Activated CD8-positive, alpha-beta memory T cell treated with anti-CD3 and anti-CD28 coated beads for 48 hours (primary cell): ENCODE measurements around the gene BMPR2.
"Not testable (repeated sequence)": the region's sequence is repeated elsewhere in the genome, so short reads cannot be mapped to it uniquely, and the experiment has no call there.

Source experiments
- DNase-seq, 3 experiments: peaks; one replicate each; pipeline ENCODE4 v3.0.0-alpha.2; 2020; ENCODE audit warnings: low read depth in 2 of 3, low spot score in 2 of 3

The BMPR2 gene

GRCh38 chr2:202444000-202444399, 67.9 kb downstream of the BMPR2 start:
- no peak for DNase-seq

DNA sequence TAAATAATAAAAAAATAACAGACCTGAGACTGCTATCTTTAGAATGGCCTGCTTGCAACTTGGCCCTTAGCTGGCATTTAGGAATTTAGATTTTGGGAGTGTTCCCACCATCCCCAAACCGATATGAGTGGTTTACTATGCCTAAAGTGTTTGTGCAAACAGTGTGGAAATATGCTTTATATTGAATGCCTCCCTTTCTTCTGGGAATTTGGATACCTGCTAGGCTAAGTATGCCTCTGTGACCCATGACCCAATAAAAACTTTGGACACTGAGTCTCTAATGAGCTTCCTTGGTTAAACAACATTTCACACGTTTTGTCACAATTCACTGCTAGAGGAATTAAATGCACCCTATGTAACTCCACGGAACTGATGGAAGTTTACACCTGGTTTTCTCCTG, 73.2 kb downstream of the BMPR2 start:
- no peak for DNase-seq

DNA sequence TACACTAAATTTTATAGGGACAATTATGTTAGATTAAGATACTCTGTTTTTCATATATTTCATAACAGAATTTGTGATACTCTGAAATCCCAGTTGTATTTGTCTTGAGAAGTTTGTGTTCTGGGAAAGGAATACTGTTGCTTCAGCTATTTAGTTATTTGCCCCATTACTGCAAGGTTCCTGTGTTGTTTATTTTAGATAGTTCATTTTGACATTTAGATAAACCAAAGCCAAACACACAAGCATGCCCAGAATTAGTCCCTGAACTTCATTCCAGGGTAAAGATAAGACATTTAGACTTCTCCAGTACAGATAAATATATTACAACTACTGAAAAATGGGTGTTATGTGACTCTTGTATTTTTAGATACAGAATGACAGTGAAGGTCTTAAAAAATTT, 74.7 kb downstream of the BMPR2 start:
- DNase-seq = no peak

GRCh38 chr2:202452744-202453143, 76.6 kb downstream of the BMPR2 start:
- DNase-seq = no peak

- DNase-seq = no peak
Measured at GRCh38 chr2:202454536-202454935, 78.4 kb downstream of the BMPR2 start.

- DNase-seq = no peak
Measured at GRCh38 chr2:202455114-202455513, 79.0 kb downstream of the BMPR2 start.

DNA sequence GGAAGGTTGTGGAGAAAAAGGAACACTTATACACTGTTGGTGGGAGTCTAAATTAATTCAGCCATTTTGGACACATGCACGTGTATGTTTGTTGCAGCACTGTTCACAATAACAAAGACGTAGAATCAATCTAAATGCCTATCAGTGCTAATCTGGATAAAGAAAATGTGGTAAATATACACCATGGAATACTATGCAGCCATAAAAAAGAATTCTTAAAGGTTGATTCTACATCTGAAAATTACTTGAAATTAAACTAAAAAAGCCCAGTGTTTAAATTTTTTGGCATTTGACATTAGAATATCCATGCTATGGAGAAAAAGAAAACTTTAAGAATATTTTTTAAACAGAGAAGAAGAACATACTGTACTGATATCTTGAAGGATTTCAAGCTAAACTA, 84.0 kb downstream of the BMPR2 start:
- no peak for DNase-seq

DNA sequence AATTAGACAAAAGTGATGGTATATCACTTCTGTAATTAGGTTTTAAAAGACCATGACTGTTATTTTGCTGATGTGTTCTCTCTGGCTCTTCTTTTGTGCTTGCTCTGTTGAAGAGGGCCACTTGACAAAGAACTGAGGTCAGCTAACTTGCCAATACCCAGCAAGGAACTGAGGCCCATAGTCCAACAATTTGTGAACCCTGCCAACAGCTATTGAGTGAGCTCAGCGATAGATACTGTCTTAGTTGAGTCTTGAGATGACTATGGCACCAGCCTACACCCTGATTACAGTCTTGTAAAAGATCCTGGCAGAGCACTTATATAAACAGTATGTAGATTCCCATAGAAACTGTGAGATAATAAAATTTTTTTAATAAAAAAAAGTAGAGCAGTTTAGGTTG, 103.0 kb downstream of the BMPR2 start:
- no peak for DNase-seq

GRCh38 chr2:202479610-202480009, 103.5 kb downstream of the BMPR2 start:
- no peak for DNase-seq

- DNase-seq = no peak
Measured at GRCh38 chr2:202486351-202486750, 110.2 kb downstream of the BMPR2 start.

DNA sequence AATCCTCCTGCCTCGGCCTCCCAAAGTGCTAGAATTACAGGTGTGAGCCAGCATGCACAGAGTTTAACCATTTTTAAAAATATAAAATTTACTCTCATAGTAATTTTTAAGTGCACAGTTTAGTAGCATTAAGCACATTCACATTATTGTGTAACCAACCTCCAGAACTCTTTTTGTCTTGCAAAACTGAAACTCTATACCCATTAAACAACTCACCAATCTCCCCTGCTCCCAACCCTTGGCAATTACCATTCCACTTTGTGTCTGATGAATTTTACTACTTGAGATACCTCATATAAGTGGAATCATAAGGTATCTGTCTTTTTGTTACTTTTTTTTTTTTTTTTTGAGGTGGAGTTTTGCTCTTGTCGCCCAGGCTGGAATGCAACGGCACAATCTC, 112.5 kb downstream of the BMPR2 start:
- no peak for DNase-seq

DNA sequence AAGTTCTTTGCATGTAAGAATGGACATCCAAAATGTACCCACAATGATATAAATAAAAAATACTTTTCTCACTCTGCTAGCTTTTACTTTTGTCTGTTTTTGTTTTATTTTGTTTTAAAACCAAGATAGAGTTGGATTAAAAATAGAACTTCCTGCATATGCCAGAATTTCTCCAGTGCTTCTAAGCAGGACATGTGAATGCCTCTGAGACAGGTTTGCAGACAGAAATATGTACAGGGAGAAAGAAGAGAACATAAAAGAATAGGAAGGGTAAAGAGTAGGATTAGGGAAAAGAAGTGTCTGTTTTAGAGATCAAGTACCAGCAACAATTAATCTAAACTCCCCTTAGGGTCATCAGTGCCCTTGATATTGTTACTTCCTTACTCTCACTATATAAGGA, 114.4 kb downstream of the BMPR2 start:
- no peak for DNase-seq

DNA sequence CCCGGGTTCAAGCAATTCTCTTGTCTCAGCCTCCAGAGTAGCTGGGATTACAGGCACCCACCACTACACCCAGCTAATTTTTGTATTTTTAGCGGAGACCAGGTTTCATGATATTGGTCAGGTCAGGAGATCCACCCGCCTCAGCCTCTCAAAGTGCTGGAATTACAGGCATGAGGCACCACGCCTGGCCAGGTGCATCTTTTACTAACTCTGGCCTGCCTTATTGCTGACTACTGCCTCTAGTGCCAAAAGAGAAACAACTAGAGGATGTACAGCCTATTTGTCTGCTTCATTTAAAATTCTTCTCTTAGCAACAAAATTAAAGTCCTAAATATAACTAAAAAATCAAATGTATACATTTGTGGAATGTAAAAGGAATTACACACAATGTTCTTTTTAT, 115.4 kb downstream of the BMPR2 start:
- no peak for DNase-seq

- no peak for DNase-seq
Measured at GRCh38 chr2:202494300-202495229, 118.4 kb downstream of the BMPR2 start.

DNA sequence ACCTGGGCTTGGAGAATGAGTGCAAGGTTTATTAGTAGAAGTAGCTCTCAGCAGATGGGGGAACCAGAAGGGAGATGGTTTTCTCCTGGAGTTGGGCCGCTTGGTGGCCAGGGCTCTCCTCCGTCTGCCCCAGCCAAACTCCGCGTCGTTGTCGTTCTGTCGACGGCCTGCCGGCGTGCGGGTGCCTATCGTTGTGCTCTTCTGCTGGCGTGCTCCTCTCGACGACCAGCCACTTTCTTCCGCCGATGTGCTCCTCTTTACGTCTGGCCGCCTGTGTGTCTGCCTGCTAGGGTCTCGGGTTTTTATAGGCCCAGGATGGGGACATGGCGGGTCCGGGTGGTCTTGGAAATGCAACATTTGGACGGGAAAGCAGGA, 119.1 kb downstream of the BMPR2 start:
- DNase-seq = no peak

DNA sequence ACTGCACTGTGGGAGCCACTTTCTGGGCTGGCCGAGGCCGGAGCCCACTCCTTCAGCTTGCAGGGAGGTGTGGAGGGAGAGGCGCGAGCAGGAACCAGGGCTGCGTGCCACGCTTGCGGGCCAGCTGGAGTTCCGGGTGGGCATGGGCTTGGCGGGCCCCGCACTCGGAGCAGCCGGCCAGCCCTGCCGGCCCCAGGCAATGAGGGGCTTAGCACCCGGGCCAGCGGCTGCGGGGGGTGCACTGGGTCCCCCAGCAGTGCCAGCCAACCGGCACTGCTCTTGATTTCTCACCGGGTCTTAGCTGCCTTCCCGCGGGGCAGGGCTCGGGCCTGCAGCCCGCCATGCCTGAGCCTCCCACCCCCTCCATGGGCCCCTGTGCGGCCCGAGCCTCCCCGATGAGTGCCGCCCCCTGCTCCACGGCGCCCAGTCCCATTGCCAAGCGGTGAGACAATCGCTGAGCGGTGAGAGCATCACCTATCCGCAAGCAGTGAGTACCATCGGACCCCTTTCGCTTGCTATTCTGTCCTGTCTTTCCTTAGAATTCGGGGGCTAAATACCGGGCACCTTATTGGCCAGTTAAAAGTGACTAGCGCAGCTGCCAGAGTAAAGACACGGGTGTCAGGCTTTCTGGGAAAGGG, 120.8 kb downstream of the BMPR2 start:
- DNase-seq = not testable (repeated sequence)

DNA sequence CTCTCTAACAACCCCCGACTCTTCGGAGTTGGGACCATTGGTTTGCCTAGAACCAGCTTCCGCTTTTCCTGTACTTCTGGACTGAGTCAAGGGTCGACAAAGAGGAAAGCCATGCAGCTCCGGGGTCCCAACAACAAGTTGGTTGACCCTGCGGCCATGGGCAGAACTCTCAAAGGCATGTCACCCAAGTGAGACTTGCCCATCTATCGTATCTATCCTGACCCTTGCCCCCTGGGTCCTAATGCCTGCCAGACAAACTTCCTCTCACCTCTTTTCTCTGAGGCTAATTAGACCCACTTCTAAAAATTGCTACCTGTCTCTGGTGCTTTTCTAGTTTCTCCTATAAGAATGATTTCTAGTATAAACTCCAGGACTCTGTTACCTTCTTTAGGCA, 121.3 kb downstream of the BMPR2 start:
- not testable (repeated sequence) for DNase-seq

- DNase-seq = not testable (repeated sequence)
Measured at GRCh38 chr2:202499841-202500240, 123.7 kb downstream of the BMPR2 start.

DNA sequence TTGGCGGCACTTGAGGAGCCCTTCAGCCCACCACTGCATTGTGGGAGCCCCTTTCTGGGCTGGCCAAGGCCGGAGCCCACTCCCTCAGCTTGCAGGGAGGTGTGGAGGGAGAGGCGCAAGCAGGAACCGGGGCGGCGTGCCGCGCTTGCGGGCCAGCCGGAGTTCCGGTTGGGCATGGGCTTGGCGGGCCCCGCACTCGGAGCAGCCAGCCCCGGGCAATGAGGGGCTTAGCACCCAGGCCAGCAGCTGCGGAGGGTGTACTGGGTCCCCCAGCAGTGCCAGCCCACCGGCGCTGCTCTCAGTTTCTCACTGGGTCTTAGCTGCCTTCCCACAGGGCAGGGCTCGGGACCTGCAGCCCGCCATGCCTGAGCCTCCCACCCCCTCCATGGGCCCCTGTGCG, 127.1 kb downstream of the BMPR2 start:
- DNase-seq = not testable (repeated sequence)

DNA sequence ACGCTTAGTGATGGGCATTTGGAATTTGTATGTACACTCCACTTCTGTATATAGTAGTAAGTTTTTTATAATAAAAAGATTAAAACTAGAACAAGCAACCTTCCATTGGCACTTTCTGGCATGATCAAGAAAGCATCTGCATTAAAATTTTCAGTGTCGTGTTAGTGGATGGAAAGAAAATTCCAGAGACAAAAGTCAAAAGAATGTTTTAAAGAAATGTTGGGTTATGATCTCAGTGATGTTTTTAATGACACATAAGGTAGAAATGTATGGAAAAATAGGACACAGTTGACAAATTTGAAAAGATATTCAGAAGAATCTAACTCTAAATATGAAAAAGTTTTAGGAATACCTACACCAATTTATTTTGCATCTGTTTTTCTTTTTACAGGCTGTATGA, 132.6 kb downstream of the BMPR2 start:
- DNase-seq = no peak

- no peak for DNase-seq
Measured at GRCh38 chr2:202510911-202511310, 134.8 kb downstream of the BMPR2 start.

DNA sequence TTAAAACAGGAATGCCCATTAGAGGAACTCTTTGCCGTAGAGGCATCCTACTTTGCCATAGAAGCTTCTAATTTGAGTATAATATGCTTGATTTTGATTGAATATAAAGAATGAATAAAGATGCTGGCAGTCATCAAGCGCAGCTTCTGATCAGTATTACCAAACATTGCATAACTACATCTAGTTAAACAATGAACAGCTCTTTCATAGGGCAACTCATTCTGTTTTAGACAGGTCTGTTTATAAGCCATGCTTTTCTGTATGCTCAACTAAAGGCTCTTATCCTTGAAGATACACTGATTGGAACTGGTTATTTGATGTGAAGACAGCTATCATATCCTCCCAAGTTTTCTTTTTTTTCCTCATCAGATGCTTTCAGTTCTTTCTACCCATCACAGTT, 136.0 kb downstream of the BMPR2 start:
- no peak for DNase-seq

- DNase-seq = no peak
Measured at GRCh38 chr2:202514732-202515131, 138.6 kb downstream of the BMPR2 start.
